ENCODE measurements around the gene CRY2.

CRY2 gene

GRCh38 chr11:45877221-45877620 lies 29.9 kb downstream of the CRY2 start:
- no peak for DNase-seq

DNA sequence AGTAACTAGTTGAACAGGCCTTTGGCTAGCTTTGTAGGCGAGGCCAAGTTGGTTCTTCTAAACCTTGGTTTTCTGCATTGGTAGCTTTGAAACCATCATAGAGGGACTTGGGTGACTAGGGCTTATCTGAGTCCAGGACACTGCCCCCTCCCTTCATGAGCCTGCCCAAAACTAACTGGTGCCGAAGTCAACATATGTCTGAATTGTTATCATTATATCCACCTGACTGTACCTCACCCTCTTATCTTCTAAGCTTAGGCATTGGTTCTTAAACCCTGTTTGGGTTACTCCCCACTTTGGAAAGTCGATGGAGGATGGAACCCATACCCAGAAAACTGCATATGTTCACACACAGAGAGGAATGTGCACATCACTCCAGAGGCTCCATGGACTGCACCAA lies 30.6 kb downstream of the CRY2 start:
- DNase-seq = no peak

DNA sequence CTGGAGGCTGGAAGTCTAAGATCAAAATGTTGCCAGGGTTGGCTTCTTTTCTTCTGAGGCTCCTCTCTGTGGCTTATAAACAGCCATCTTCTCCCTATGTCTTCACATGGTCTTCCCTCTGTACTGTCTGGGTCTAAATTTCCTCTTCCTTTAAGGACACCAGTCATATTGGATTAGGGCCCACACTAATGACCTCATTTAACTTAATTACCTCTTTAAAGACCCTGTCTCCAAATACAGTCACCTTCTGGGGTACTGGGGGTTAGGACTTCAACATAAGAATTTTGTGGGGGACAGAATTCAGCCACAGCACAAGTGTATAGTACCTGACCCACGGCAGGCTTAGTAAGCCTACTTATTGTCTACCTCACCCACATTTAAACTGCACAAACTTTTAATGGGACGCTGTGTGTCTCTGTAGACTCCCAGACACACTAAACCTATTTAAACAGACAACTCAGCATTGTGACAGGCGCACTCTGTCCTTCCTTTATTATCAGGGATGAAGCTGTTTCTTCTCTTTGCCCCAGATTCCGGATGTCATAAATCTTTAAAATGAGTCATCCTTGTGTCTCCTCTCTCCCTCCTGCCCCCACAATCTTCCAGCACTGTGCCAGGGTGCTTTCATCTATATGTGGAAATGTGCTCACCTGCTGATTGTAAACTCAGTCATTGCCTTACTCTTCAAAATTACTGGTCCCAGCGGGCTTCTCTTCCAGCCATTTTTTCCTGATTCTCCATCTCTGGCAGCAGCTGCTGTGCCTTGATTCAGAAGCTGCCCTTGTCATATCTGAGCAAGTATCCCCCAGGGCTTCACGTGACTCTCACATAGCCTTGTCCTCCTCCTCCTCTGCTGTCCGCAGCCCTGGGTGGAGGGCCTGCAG lies 32.8 kb downstream of the CRY2 start:
- peak in 2 of 51 donors; percentile 35 to 40 for DNase-seq

DNA sequence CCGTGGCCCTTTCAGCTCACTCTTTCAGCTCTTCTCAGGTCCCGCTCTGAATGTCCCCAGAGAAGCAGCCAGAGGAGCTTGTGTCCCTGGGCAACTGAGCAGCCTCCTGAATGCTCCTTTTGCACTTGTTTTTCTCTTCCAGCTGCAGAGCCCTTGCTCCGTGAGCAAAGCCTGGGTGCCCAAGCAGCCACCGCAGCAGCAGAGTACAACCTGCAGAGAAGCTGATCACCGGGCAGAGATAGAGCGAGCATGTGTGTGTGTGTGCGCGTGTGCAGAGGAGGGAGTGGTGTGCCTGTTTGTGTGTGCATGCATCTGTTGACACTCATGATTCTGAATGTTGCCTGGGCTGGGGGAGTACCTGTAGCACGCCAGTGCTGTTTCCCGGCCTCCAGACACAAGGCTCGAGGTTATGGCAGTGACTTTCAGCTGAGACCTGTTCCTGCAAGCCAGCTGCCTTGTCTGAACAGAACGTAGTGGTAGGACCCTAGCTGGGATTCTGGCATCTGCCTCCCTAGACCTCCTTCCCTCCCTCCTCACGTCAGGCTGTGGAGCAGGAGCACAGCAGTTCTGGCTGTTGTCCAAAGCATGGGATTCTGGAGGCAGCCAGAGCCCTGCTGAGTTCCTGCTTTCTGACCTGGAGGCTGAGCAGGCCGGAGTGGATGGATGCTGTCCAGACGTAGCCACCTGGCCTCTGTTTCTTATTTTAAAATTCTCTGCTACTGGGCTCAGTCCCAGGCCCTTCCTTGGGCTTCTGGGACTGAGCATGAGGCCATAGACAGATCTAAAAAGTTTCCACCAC lies 33.7 kb downstream of the CRY2 start:
- no peak for DNase-seq

DNA sequence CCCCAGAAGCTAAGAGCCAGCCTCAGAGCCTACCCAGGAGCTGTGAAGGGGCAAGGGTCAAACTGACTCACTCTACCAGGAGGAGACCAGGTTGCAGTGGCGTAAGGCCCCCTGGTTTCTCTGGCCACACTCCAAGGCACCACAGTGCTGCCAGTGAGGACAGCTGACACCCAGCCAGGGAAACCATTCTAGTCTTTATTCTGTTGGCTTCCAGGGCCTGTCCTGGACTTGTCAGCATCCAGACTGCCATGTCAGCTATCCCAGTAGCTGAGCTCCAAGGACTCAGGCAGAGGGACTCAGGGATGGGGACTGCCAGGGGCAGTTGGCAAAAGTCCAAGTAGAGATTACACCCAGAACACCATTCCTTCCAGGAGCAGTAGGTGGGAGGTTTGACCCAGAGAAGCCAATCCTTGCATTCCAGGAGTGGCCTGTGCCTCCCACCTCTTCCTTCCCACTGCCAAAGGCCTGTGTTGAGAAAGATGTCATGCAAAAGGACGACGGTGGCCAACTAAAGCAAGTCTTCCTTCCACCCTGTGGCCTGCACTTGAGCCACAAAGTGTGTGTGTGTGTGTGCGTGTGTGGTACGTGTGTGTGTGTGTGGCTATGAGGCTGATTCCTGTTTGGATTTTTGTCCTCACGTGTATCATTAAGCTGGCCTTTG lies 34.6 kb downstream of the CRY2 start:
- peak in 2 of 51 donors; percentile 26 to 32 for DNase-seq

- DNase-seq = no peak
These were observed 37.4 kb downstream of the CRY2 start for GRCh38 chr11:45884596-45885185.

DNA sequence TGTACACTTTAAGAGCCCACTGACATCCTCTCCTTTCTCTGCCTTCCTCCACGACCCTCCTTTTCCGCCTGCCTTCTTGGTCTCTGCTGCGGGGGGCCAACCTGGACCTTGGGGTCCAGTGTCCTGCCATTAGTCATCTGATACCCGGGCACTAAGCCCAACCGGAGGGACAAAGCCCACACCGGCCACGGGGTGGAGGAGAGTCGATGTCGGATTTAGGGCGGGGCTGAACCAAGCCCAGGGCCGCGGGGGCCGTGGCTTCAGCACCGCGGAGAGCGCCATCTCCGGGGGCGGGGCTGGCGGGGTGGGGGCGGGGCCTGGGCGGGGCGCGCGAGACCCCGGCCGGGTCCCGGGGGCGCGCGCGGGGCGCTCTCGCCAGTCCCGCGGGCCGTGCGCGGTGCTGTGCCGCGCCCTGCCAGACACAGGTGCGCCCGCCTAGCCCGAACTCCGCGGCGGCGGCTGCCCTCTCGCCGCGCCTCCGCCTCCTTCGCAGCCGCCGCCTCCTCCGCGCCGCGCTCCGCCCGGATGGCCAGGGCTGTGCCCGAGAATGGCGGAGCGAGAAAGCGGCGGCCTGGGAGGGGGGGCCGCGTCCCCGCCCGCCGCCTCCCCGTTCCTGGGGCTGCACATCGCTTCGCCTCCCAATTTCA lies 38.1 kb downstream of the CRY2 start, which contains the start of gene MAPK8IP1:
MAPK8IP1 (plus strand) TSS at position 378 of the 647 bp plus-strand sequence; CDS start at position 548, 170 bp downstream.
- peak in 25 of 51 donors; percentile 18 to 69 (median 49) for DNase-seq

DNA sequence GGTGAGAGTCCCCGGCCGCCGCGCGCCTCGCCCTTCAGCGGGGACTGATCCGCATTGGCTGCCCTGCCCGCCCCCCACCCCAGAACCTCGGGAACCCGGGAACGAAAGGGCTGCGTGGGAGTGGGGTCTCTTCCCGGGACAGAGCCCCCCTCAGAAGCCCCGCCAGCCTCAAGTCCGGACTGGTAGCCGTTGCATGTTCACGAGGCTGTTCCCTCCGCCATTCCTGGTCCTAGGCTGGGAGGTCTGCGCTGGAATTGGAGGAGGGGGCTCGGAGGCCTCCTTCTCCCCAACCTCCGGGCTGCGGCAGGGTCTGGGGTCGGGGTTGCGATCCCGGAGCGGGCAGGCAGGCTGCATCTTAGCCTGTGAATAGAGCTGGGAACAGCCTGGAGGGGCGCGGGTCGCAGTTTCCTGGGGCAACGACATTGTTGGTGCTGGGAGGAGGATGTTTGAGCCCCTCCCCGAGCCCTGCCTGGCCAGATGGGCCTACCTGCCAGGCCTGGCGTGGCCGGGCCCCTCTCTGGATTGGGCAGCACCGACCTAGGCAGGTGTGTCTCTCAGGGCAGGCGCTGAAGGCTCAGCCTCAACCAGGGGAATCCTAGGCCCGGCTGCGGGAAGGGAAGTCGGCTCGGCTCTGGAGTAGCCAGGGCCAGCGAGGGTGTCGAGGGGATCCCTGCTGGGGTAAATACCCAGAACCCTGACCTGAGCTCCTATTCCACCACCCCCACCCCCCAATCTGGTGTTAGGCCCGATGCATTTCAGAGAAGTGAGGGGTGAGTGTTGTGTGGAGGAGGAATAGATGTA lies 38.8 kb downstream of the CRY2 start:
- no peak for DNase-seq

DNA sequence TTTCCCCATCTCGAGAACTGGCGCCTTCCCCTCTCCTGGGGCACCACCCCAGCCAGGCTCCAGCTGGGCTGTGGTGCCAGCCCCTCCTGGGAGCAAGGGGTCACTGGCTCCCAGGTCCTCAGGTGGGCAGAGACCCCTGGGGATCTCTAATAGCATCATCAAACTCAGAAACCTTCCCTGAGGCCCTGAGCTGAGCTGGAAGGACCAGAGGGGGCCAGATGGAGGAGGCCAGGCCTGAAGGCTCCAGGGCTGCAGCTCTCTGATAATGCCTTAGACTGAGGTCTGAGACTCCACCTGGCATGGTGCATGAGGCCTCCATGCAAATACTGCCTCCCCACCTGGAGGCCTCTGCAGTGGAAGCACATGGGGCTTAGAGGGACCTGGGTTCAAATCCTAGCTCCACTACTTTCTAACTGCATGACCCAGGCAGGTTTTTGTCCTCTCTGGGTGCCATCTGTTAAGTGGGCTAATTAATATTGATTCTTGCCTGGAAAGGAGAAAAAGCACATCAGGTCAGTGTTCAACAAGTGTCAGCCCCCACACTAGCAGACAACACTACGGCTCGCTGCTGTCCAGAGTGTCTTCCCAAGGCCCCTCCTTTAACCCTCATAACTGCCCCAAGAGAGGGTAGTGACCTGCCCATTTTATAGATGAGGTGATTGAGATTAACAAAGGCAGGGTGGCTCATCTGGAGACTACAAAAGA lies 39.7 kb downstream of the CRY2 start:
- DNase-seq = no peak

DNA sequence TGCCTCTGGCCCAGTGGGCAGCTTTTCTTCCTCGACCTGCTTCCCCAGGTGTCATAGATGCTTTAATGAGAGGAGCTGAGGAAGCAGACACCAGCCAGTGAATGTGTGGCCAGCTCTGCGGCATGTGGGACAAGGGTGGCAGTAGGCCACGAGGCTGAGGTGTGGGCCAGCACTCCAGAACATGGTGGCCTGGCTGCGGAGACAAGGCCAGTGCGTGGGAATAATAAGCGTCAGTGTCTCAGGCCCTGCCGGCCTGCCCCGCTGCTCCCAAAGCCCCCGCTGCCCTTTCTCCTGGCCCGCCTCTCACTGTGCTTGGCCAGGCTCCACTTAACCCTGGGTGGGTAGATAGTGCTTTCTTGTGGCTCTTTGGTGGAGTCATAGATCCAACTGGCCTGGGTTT lies 40.3 kb downstream of the CRY2 start:
- DNase-seq = no peak

- no peak for DNase-seq
These were observed 42.3 kb downstream of the CRY2 start for GRCh38 chr11:45889555-45889954.

DNA sequence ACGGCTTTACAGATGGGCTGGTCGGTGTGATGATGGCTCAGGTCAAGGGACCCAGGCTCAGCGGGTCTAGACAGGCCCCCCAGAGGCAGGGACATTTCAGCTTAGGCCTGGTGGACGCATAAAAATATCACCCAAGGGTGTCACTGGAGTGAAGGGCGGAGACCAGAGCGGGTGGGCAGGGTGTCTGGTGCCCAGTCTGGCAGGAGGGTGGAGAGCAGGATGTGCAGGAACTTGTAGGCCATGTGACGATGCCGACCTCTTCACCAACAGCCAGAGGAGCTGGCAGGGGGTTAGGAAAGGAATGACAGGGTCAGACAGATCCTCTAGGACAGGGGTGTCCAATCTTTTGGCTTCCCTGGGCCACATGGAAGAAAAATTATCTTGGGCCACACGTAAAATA lies 42.7 kb downstream of the CRY2 start:
- DNase-seq = no peak

GRCh38 chr11:45890886-45891550 lies 43.7 kb downstream of the CRY2 start:
- DNase-seq = peak in 1 of 51 donors; percentile 46

DNA sequence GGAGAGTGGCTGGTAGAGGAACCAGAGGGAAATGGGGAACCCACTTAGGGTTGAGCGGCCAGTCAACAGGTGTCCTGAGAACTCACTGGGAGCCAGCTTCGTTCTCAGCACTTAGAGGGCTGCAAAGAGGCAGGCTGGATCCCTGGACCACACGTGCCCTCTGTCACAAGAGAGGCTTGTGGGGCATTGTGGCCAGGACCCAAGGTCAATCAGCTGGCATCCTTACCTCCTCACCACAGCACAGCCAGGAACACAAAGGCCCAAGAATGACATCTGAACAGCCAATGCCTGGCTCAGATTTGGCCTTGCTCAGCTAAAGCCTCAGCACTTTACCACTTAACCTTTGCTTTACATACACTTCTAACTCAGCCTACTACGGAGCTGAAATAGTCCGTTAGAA lies 45.6 kb downstream of the CRY2 start:
- DNase-seq = no peak

- DNase-seq = peak in 1 of 51 donors; percentile 52
These were observed 47.4 kb downstream of the CRY2 start for GRCh38 chr11:45894555-45895247.

- no peak for DNase-seq
These were observed 48.4 kb downstream of the CRY2 start for GRCh38 chr11:45895553-45896259.

DNA sequence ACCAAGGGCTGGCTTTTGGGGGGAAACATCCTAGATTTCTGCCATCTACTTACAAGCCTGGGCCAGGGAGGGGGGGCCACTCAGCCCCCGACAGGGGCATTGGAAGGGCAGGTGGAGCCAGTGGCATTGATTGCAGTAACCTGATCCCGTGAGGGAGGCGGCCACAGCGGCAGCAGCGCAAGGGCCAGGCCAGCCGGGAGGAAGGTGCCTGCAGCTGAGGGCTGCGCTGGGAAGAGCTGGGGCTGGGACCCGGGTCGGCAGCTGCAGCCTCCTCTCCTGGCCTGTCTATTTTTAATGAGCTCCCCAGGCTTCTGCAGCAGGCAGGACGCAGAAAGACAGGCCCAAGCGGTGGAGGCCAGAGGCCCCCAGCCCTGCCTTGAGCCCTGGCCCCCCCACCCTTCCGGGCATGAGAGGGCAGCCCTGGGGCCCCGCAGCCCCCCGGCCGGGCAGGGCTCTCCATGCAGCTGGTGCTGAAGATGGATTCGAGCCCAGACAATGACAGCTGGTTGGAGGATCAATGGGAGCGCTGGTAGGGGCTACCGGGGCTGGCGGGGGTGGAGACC lies 49.2 kb downstream of the CRY2 start:
- peak in 16 of 51 donors; percentile 18 to 62 (median 41) for DNase-seq

Measured in hypothalamus (tissue), 51 donors.